GM20000 (cell line): ENCODE data around the gene IFNL3.

Experiments
- DNase-seq: peaks from one replicate; pipeline ENCODE4 v3.0.0; 2012; ENCODE audit warnings: low spot score
- CTCF ChIP-seq: IDR thresholded peaks from 2 replicates; pipeline ENCODE4 v1.5.1; 2012; ENCODE audit warnings: mild to moderate bottlenecking, control low read depth; ENCODE audit errors: extremely low read depth, missing control alignments

The IFNL3 gene

GRCh38 chr19:39261704-39262103 is 16.9 kb upstream of the IFNL3 start:
- DNase-seq: no peak
- no peak for TF ChIP-seq CTCF

- no peak for TF ChIP-seq CTCF
- DNase-seq: no peak
Measured at GRCh38 chr19:39257227-39257626, 12.4 kb upstream of the IFNL3 start.

- DNase-seq: no peak
- TF ChIP-seq CTCF: no peak
Measured at GRCh38 chr19:39254531-39255345, 9.9 kb upstream of the IFNL3 start.

GRCh38 chr19:39253374-39254149 is 8.8 kb upstream of the IFNL3 start:
- no peak for TF ChIP-seq CTCF
- no peak for DNase-seq

GRCh38 chr19:39252458-39252857 is 7.7 kb upstream of the IFNL3 start:
- no peak for TF ChIP-seq CTCF
- DNase-seq: no peak

- TF ChIP-seq CTCF: no peak
- no peak for DNase-seq
Measured at GRCh38 chr19:39251846-39252245, 7.0 kb upstream of the IFNL3 start.

GRCh38 chr19:39251081-39251480 is 6.3 kb upstream of the IFNL3 start:
- no peak for DNase-seq
- no peak for TF ChIP-seq CTCF
